GM18526 (cell line): Measurements from ENCODE around the gene MYLK4.

Experiments
- POLR2A ChIP-seq: IDR thresholded peaks from 3 replicates; pipeline ENCODE4 v1.6.1; 2011; ENCODE audit not compliant: insufficient read length; ENCODE audit errors: extremely low read depth

Gene MYLK4

GRCh38 chr6:2634139-2634964 is 116.4 kb downstream of the MYLK4 start:
- TF ChIP-seq POLR2A: no peak

DNA sequence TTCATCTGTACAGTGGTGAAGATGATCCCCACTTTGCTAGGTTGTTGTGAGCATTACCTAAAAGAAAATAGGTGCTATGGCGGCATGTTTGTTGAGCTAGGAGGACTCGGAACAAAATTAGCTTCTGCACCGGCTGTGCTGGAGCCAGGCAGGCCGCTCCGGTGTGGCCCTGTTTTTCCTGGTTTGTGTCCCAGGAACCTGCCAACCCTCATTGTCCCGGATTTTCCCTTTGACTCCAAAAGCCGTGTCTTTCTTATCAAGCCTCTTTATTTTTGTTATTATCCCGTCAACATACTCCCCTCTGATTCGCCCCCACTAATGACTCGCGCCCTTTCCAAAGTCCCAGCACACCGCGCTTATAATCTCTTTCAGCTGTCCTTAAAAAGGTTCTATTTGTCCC is 117.0 kb downstream of the MYLK4 start:
- TF ChIP-seq POLR2A: no peak

- TF ChIP-seq POLR2A: no peak
Measured at GRCh38 chr6:2632976-2633584, 117.6 kb downstream of the MYLK4 start.

DNA sequence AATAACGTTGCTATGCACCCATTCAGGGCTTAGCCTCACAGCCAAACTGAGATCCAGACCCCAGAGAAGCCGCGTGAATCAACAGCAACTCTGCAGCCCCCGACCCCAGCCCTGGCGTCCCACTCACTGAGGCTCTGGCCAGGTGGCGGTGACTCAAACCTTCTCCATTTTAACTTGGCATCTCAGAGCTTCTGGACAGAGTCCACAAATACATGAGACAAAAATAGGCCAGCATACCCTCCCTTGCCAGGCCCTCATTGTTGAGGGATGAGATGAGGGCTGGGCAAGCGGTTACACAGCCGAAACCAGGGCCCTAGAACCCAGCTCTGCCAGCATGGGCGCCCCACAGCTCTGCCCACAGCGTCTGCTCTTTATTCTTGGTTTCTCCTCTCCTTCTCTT is 118.4 kb downstream of the MYLK4 start:
- no peak for TF ChIP-seq POLR2A

- no peak for TF ChIP-seq POLR2A
Measured at GRCh38 chr6:2630891-2631571, 119.7 kb downstream of the MYLK4 start.

DNA sequence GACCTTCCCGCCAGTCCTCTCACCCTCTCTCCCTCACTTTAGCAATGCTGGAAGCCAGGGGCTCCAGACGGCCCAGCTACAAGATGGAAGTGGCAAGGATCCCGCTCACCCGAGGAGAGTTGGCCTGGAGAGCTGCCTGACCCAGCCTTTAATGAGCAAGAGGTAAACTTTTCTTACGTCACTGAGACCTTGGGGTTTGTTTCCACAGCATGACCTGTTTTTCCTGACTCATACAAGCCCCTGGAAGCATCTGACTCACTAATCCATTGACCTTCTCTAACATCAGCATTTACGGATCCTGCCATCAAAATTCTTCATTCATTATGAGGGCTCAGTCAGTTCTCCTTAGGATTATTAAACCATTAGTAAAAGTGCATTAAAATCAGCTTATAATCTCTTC is 120.4 kb downstream of the MYLK4 start:
- TF ChIP-seq POLR2A: no peak

DNA sequence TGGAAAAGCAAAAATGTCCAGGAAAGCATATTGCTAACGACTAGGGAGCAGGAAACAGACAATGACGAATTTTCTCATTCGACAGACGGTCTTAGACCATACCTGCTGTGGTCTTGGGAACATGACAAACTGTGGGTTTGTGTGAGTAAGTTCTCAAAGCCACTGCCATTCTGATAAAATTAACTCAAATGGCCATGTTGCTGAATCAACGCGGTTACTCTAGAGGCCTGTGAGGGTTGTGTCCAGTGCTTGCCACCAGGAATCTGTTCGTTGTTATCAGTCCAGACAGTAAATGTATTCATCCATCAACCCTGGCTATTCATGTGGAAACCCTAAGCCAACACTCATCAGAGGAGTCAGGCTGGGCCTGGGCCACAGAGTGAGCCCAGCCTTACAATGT is 124.3 kb downstream of the MYLK4 start:
- TF ChIP-seq POLR2A: no peak

- no peak for TF ChIP-seq POLR2A
Measured at GRCh38 chr6:2625581-2625980, 125.1 kb downstream of the MYLK4 start.

DNA sequence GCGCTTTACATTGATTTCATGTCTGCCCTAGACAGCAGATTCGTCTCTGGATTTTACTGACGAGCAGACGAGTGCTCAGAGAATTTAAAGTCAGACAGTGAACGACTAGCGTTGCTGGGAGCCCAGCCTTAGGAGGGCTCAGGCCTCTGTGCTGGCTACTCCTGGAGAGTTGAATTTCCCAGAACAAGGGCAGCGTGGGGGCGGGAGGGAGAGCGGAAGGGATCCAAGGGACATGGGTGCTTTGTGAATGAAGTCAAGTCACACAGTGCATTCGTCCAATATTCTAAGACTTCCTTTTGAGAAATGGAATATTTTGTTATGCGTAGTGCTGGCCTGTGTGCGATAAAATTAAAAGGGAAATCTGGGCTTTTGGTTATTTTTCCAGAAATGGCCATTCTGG is 126.5 kb downstream of the MYLK4 start:
- no peak for TF ChIP-seq POLR2A

DNA sequence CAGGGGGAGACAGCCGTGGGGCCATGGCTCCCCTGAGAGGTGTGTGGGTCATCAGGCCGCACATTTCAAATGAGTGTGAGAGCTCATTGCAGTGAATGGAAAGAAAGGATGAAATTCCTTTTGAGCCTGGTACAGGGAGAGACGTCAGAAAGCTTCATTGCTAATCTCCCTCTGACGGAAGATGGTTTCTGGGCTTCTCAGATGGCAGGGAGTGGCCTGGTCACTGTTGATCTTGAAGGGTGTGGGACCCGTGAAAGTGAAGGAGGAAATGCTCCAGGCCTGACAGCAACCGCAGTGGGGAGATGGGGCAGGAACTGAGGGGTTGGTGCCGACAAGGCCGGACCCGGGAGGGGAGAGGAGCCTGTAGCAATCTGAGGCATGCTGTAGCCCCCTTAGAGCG is 127.4 kb downstream of the MYLK4 start:
- TF ChIP-seq POLR2A: no peak

DNA sequence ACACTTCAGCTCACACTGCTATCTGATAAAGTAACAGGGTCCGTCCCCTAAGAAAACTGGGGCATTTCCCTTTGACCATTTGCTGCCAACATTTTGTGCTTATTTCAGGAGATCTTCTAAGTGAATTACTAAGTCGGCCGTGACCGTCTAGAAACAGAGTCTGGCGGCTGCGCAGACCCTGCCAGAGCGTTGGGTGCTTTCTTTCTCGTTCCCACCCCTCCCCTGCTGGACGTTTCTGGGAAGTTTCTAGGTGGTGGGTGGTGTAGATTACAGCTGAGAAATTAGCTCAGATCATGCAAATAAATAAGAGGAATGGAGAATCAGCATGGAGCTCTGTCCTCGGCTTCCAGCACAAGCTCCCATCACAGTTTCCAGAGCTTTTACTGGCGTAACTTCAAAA is 128.1 kb downstream of the MYLK4 start:
- no peak for TF ChIP-seq POLR2A

DNA sequence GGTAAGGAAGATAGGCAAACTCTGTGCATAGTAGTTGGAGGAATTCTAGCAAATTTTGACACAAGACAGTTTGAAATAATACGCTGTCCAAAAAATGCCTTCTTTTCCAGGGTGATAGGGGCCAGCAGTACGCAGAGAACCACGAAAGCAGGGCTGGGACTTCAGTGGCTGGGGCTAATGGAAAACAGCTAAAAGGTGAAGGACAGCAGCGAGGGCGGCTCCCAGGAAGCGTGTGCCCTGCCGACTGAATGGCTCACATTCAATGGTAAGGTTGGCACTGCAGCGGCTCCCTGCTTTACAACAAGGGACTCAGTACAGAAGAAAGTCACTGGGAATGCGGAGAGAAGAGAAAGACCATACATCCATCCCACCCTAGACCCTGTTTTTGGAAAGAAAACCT is 131.1 kb downstream of the MYLK4 start:
- TF ChIP-seq POLR2A: no peak

DNA sequence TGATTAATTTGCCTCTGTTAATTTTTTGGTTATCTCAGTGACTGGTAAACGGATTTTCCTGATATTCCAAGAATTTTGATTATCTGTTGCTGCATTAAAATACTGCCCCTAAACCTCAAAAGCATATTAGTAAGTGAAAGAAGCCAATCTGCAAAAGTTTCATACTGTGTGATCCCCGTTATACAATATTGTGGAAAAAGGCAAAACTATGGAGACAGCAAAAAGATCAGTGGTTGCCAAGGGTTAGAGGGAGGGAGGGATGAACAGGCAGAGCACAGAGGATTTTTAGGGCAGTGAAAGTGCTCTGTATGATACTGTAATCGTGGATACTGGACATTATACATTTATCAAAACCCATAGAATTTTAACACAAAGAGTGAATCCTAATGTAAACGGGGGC is 133.0 kb downstream of the MYLK4 start:
- TF ChIP-seq POLR2A: no peak

DNA sequence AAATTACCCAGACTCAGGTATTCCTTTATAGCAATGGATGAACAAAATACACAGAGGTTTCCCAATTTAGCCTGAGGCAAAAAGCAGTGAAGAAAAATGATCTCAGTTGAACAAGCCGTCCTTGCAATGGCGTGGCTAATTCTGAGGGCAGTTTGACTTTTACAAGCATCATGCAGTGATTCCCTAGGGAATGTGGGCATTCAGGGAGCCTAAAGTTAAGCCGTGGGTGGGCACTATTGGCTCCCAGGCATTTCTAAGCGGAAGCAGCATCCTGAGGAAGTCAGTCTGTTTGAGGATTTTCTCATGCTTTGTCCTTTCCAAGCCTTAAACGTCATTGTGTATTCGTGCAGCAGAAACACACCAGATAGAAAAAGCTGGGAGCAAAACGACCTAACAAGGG is 133.9 kb downstream of the MYLK4 start:
- no peak for TF ChIP-seq POLR2A

DNA sequence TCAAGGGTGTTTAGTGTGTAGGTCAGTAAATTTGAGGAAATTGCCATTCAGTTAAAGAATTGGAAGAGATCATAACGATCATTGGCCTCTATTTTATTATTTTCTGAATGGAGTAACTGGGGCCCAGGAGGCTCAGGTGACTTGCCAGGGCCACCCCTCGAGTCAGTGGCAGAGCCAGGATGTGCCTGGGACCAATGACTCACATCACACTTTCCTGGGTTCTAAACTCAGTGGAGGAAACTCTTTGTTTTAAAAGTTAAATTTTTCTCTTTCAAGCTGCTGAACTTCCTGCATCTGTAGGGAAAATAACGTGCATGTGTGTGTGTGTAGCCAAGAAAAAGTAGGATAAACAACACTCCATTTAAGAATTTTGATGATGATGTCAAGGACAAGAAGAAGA is 135.5 kb downstream of the MYLK4 start:
- no peak for TF ChIP-seq POLR2A

- no peak for TF ChIP-seq POLR2A
Measured at GRCh38 chr6:2614846-2615245, 135.9 kb downstream of the MYLK4 start.
